ACHN (cell line): ENCODE results near the gene TBX5.

ENCODE experiments used
- DNase-seq: peaks from one replicate; pipeline ENCODE4 v3.0.0-alpha.2; 2015
- in situ Hi-C: cut with HindIII; loops from 2 replicates; pipeline ENCODE4 v1.10.0; 2017; ENCODE audit warnings: low sequenced_read_pairs, low pct_ligation_motif_present, low pct_unique_long_range_greater_than_20kb

TBX5 gene

GRCh38 chr12:114408886-114409851 is 3.2 kb upstream of the TBX5 start:
- in situ Hi-C loops: no loop called here

DNA sequence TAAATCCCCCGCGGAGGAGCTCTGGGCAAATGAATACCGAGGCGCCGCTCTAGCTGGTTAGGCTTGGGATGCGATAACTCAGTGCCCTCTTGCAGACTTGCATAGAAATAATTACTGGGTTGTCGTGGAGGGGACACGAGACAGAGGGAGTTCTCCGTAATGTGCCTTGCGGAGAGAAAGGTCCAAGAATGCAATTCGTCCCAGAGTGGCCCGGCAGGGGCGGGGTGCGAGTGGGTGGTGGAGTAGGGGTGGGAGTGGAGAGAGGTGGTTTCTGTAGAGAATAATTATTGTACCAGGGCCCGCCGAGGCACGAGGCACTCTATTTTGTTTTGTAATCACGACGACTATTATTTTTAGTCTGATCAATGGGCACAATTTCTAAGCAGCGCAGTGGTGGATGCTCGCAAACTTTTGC is 2.5 kb upstream of the TBX5 start:
- in situ Hi-C loops: no loop called here
- no peak for DNase-seq

More at GRCh38 chr12:114408886-114409851, 3.2 kb upstream of the TBX5 start:
- DNase-seq: no peak

DNA sequence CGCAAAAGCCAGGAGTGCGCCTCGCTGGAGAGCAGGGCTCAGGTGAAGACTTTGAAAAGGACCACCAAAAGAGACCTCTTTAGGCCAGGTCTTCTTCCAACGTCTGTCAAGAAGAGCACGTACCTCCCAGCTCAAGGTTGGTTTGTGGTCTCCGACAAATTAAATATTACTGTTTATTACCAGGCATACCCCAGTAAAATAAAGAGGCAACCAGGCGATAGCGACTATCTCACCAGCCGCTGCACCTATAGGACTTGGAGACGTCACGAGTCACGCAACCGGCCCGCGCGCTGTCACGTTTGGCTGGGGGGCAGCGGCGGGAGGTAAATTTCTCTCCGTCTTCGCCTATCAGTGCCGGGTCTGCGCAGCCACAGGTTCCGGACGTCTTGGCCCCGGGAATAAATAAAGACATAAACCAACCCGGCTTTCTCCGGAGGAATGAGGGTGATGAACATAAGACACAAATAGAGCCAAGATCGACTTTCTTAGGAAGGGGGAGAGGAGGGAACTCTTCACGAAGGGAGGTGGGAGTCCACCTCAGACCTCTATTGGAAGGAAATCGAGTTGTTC is 2.0 kb upstream of the TBX5 start:
- in situ Hi-C loops: no loop called here
- DNase-seq: no peak

- no peak for DNase-seq
- in situ Hi-C loops: no loop called here
Measured at GRCh38 chr12:114406984-114407841, 1.3 kb upstream of the TBX5 start.

GRCh38 chr12:114406316-114406983 is 506 bp upstream of the TBX5 start:
- in situ Hi-C loops: no loop called here
- DNase-seq: no peak

- DNase-seq: no peak
- in situ Hi-C loops: no loop called here
Measured at GRCh38 chr12:114404926-114405518, 922 bp downstream of the TBX5 start.

- no peak for DNase-seq
- in situ Hi-C loops: no loop called here
Measured at GRCh38 chr12:114404083-114404925, 1.6 kb downstream of the TBX5 start.

DNA sequence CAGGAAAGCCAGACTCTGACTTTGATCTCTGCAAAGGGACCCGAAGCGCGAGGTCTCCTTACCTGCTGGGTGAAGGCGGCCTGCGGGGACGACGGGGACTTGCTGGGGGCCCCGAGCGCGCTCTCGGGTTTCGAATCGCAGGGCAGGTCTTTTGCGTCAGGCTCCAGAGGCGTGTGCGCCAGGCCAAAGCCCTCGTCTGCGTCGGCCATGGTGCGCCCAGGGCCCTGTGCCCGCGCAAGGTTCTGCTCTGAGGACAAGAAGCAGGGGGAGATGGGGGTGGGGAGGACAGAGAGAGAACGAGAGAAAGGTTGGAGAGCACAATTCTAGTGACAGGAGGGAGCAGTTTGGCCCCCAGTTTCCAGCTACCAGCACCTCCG is 2.3 kb downstream of the TBX5 start:
- no peak for DNase-seq
- in situ Hi-C loops: no loop called here

GRCh38 chr12:114403011-114403689 is 2.8 kb downstream of the TBX5 start:
- DNase-seq: no peak
- in situ Hi-C loops: no loop called here

GRCh38 chr12:114402084-114402717 is 3.7 kb downstream of the TBX5 start:
- DNase-seq: no peak
- in situ Hi-C loops: no loop called here

GRCh38 chr12:114401328-114402083 is 4.4 kb downstream of the TBX5 start:
- in situ Hi-C loops: no loop called here

DNA sequence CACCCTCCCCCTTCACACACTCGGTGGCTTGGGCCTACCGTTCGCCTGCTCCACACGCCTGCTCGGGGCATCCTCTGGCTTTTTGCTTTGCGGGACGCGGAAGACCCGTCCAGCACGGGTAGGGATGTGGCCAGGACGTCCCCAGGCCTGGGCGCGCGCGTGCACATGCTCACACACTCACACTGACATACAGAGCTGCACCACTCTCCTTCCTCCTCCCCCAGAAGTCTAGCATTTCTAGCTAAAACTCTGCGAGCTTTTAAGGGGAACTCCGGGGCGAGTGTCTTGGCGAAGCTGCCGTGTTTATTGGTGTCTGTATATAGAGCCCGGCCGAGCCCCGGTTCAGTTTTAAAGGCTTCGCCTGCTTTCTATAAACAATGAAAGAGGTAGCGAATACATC is 5.0 kb downstream of the TBX5 start:
- in situ Hi-C loops: no loop called here
- no peak for DNase-seq

More at GRCh38 chr12:114401328-114402083, 4.4 kb downstream of the TBX5 start:
- DNase-seq: no peak

- in situ Hi-C loops: no loop called here
- no peak for DNase-seq
Measured at GRCh38 chr12:114400361-114400811, 5.6 kb downstream of the TBX5 start.

DNA sequence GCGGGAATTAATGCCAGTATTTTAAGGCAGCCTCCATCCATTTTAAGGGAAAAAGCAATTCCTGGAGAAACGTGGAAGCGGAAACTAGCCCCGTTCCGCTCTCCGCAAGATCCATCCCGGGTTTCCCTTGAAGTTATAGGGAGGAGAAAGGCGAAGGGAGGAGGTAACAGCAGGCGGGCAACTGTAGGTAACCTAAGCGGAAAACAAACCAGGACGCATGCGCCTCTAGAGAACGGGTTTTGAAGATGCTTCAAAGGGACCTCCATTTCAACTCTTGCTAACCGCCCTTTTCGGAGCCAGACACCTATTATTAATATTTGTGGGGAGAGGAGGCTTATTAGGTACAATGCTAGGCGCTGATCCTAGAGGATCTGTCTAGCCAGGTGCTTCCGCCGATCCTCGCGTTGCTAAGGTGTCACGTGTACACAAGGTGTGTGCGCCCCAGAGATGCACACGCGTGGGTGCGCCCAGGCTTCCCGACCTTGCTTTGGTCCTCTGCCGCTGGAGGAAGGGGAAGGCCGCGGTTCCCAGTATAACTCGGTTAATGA is 6.2 kb downstream of the TBX5 start:
- DNase-seq: no peak
- in situ Hi-C loops: no loop called here
